Liver (tissue), 9 donors: Measurements from ENCODE around the gene RBM33. TPM values are rescaled to one million over a fixed set of nuclear protein-coding genes. Genes with fewer than 3 reads are reported as not detected.

ENCODE experiments used
- DNase-seq: peaks from one replicate; pipeline ENCODE4 v3.0.0-alpha.2; 2017; ENCODE audit warnings: low spot score
- H3K27ac ChIP-seq, 2 donors: one replicate each; pipeline ENCODE4 v1.7.0; 2013; ENCODE audit warnings: inconsistent platforms in 2 of 2, low read length in 2 of 2, control low read depth in 1 of 2, low read depth in 1 of 2, mild to moderate bottlenecking in 1 of 2
- H3K27me3 ChIP-seq, 4 donors: one replicate each; pipeline versions ENCODE4 v1.6.1 to v1.7.0; 2013; ENCODE audit warnings: low read length in 3 of 4, inconsistent platforms in 1 of 4, mild to moderate bottlenecking in 1 of 4, moderate library complexity in 1 of 4; ENCODE audit not compliant: control insufficient read depth in 4 of 4, insufficient read depth in 4 of 4
- H3K36me3 ChIP-seq, 4 donors: one replicate each; pipeline versions ENCODE4 v1.6.1 to v1.7.0; 2013; ENCODE audit warnings: low read length in 3 of 4, mild to moderate bottlenecking in 3 of 4, low read depth in 1 of 4, moderate library complexity in 1 of 4; ENCODE audit not compliant: control insufficient read depth in 4 of 4, insufficient read depth in 3 of 4
- H3K4me1 ChIP-seq, 4 donors: one replicate each; pipeline versions ENCODE4 v1.6.1 to v1.7.0; 2013; ENCODE audit warnings: low read length in 3 of 4, mild to moderate bottlenecking in 3 of 4, moderate library complexity in 1 of 4; ENCODE audit not compliant: control insufficient read depth in 4 of 4, insufficient read depth in 4 of 4
- H3K4me3 ChIP-seq, 3 donors: one replicate each; pipeline versions ENCODE4 v1.6.1 to v1.7.0; 2013; ENCODE audit warnings: low read length in 3 of 3, control low read depth in 1 of 3, low read depth in 1 of 3, mild to moderate bottlenecking in 1 of 3
- H3K9ac ChIP-seq, 2 donors: one replicate each; pipeline ENCODE4 v1.7.0; 2013; ENCODE audit warnings: low read length in 2 of 2, mild to moderate bottlenecking in 2 of 2, moderate library complexity in 2 of 2, control low read depth in 1 of 2, low read depth in 1 of 2
- H3K9me3 ChIP-seq, 4 donors: one replicate each; pipeline versions ENCODE4 v1.6.1 to v1.7.0; 2013; ENCODE audit warnings: low read length in 3 of 4; ENCODE audit not compliant: control insufficient read depth in 4 of 4
- EGR1 ChIP-seq, 2 donors: IDR thresholded peaks; 2 replicates each; pipeline ENCODE4 v1.6.1; 2016 to 2018; ENCODE audit warnings: antibody characterized with exemption in 2 of 2, low read depth in 2 of 2
- FOXA1 ChIP-seq: IDR thresholded peaks from 2 replicates; pipeline ENCODE4 v1.6.1; 2016; ENCODE audit warnings: antibody characterized with exemption
- FOXA2 ChIP-seq: IDR thresholded peaks from 2 replicates; pipeline ENCODE4 v1.6.1; 2016; ENCODE audit warnings: antibody characterized with exemption
- GABPA ChIP-seq, 2 donors: IDR thresholded peaks in 1 of 2; conservative IDR thresholded peaks in 1 of 2; 2 replicates each; pipeline ENCODE4 v1.6.1; 2016; ENCODE audit warnings: antibody characterized with exemption in 2 of 2, mild to moderate bottlenecking in 1 of 2, moderate library complexity in 1 of 2
- HNF4A ChIP-seq, 2 donors: conservative IDR thresholded peaks; 2 replicates each; pipeline ENCODE4 v1.6.1; 2016; ENCODE audit warnings: antibody characterized with exemption in 2 of 2, mild to moderate bottlenecking in 2 of 2
- HNF4G ChIP-seq: IDR thresholded peaks from 2 replicates; pipeline ENCODE4 v1.6.1; 2016; ENCODE audit warnings: antibody characterized with exemption
- NR2F2 ChIP-seq: IDR thresholded peaks from 2 replicates; pipeline ENCODE4 v1.6.1; 2016; ENCODE audit warnings: antibody characterized with exemption
- RAD21 ChIP-seq, 2 donors: IDR thresholded peaks; 2 replicates each; pipeline ENCODE4 v1.6.1; 2016; ENCODE audit warnings: antibody characterized with exemption in 2 of 2, mild to moderate bottlenecking in 2 of 2
- RXRA ChIP-seq, 2 donors: IDR thresholded peaks; 2 replicates each; pipeline ENCODE4 v1.6.1; 2017 to 2018; ENCODE audit warnings: antibody characterized with exemption in 2 of 2, mild to moderate bottlenecking in 1 of 2
- SP1 ChIP-seq: IDR thresholded peaks from 2 replicates; pipeline ENCODE4 v1.6.1; 2018; ENCODE audit warnings: antibody characterized with exemption, mild to moderate bottlenecking
- TAF1 ChIP-seq: conservative IDR thresholded peaks from 2 replicates; pipeline ENCODE4 v1.6.1; 2016; ENCODE audit warnings: antibody characterized with exemption, mild to moderate bottlenecking
- WGBS: extraction: QIAGEN DNeasy Blood & Tissue Kit; methylation state at CpG from one replicate; pipeline ENCODE4 v1.1.7; 2013; 5-methylcytosine and 5-hydroxymethylcytosine counted together
- polyA plus RNA-seq, 2 donors: library from polyadenylated mRNA; stranded (reverse) in 1 of 2; unstranded in 1 of 2; fragments of 200-250 nt in 1 of 2; fragments of >200 nt in 1 of 2; fragmentation: Nextera tagmentation in 1 of 2; extraction: Ambion mirVana in 1 of 2; gene quantifications; one replicate each; pipeline versions ENCODE4 v1.2.1 to v1.2.3, GENCODE V29; 2013 to 2015
- total RNA-seq, 2 donors: library from RNA; depleted of rRNA; stranded (reverse); fragments of >200 nt; gene quantifications; one replicate each; pipeline ENCODE4 v1.2.3, GENCODE V29; 2014
- TF ChIP-seq, protein P1 (sequence below): IDR thresholded peaks from 2 replicates; pipeline ENCODE4 v1.6.1; 2016; ENCODE audit warnings: antibody characterized with exemption, mild to moderate bottlenecking
- TF ChIP-seq, protein P2 (sequence below): fragments of 150-350 bp; IDR thresholded peaks from 2 replicates; pipeline ENCODE4 v1.5.1; 2017; ENCODE audit warnings: improper control_type of control experiment, low read depth, low read length; ENCODE audit not compliant: missing input control
- TF ChIP-seq, protein P3 (sequence below): IDR thresholded peaks from 2 replicates; pipeline ENCODE4 v1.6.1; 2016; ENCODE audit warnings: antibody characterized with exemption
- TF ChIP-seq, protein P4 (sequence below): IDR thresholded peaks from 2 replicates; pipeline ENCODE4 v1.6.1; 2016; ENCODE audit warnings: antibody characterized with exemption
- donor health status: healthy.
- donor health status: healthy.
- donor health status: healthy.
- donor health status: healthy.
- donor health status: healthy.

RBM33 gene
- total and polyA plus RNA-seq, 4 donors, result 7.8 to 48.9 (median 28.2) TPM

DNA sequence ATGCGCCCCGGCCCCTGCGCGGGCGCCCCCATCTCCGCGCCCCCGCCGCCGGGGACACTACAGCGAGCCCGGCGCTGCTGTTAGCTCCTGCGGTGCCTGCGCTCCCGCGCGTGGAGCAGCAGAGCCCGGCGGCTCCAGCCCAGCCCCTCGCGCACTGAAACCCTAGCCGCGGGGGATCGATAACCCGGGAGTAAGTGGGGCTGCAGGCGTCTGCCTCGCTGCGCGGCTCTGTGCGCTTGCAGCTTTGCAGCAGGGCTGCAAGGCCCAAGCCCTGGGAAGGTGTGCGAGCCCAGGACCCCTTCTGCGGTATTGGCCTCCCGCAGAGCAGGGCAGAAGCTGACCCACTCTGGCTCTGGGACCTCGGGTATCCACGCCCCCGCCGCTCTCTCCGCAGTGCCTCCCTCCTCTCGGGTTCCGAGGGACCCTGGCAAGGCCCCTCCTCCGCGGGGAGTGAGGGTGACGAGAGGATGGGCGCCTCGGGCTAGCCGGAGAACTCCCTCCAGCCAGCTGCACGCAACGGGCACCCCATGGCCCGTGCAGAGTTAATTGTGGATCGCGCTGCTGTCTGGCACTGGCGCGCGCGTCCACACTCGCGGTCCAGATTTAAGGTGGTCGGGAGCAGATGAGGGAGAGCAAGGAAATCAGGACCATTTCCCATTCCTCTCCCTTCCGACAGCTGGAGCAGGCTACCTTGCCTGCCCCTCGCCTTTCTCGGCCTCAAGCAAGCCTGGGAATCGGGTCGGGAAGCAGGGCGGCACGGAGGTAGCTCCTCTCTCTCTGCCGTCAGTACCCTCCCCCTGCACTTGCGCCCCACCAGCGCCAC, 165.7 kb downstream of the RBM33 start:
- H3K4me1 ChIP-seq, result peaks cover 11 to 79% (median 42%) of the 10 kb centered on the region in 4 donors
- peak overlapping the region; percentile 49 to 81 (median 80) for H3K4me3 ChIP-seq
- TF ChIP-seq, protein P1, sequence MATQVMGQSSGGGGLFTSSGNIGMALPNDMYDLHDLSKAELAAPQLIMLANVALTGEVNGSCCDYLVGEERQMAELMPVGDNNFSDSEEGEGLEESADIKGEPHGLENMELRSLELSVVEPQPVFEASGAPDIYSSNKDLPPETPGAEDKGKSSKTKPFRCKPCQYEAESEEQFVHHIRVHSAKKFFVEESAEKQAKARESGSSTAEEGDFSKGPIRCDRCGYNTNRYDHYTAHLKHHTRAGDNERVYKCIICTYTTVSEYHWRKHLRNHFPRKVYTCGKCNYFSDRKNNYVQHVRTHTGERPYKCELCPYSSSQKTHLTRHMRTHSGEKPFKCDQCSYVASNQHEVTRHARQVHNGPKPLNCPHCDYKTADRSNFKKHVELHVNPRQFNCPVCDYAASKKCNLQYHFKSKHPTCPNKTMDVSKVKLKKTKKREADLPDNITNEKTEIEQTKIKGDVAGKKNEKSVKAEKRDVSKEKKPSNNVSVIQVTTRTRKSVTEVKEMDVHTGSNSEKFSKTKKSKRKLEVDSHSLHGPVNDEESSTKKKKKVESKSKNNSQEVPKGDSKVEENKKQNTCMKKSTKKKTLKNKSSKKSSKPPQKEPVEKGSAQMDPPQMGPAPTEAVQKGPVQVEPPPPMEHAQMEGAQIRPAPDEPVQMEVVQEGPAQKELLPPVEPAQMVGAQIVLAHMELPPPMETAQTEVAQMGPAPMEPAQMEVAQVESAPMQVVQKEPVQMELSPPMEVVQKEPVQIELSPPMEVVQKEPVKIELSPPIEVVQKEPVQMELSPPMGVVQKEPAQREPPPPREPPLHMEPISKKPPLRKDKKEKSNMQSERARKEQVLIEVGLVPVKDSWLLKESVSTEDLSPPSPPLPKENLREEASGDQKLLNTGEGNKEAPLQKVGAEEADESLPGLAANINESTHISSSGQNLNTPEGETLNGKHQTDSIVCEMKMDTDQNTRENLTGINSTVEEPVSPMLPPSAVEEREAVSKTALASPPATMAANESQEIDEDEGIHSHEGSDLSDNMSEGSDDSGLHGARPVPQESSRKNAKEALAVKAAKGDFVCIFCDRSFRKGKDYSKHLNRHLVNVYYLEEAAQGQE, result no peak
- TF ChIP-seq NR2F2 (no peak), RXRA (IDR thresholded peaks at IDR 0.05) (no peak), RAD21 (IDR thresholded peaks at IDR 0.05) (no peak), HNF4A (conservative IDR thresholded peaks at IDR 0.05) (no peak), EGR1 (IDR thresholded peaks at IDR 0.05; ENCODE audit: low read depth in 2 of 2) (no peak), FOXA2 (no peak), FOXA1 (no peak), TAF1 (no peak), HNF4G (no peak), SP1 (no peak), GABPA (IDR thresholded peaks at IDR 0.05 in 1 of 2, conservative IDR thresholded peaks at IDR 0.05 in 1 of 2) (no peak)
- TF ChIP-seq, protein P2, sequence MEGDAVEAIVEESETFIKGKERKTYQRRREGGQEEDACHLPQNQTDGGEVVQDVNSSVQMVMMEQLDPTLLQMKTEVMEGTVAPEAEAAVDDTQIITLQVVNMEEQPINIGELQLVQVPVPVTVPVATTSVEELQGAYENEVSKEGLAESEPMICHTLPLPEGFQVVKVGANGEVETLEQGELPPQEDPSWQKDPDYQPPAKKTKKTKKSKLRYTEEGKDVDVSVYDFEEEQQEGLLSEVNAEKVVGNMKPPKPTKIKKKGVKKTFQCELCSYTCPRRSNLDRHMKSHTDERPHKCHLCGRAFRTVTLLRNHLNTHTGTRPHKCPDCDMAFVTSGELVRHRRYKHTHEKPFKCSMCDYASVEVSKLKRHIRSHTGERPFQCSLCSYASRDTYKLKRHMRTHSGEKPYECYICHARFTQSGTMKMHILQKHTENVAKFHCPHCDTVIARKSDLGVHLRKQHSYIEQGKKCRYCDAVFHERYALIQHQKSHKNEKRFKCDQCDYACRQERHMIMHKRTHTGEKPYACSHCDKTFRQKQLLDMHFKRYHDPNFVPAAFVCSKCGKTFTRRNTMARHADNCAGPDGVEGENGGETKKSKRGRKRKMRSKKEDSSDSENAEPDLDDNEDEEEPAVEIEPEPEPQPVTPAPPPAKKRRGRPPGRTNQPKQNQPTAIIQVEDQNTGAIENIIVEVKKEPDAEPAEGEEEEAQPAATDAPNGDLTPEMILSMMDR, result no peak
- TF ChIP-seq, protein P3, sequence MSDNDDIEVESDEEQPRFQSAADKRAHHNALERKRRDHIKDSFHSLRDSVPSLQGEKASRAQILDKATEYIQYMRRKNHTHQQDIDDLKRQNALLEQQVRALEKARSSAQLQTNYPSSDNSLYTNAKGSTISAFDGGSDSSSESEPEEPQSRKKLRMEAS, result no peak
- TF ChIP-seq, protein P4, sequence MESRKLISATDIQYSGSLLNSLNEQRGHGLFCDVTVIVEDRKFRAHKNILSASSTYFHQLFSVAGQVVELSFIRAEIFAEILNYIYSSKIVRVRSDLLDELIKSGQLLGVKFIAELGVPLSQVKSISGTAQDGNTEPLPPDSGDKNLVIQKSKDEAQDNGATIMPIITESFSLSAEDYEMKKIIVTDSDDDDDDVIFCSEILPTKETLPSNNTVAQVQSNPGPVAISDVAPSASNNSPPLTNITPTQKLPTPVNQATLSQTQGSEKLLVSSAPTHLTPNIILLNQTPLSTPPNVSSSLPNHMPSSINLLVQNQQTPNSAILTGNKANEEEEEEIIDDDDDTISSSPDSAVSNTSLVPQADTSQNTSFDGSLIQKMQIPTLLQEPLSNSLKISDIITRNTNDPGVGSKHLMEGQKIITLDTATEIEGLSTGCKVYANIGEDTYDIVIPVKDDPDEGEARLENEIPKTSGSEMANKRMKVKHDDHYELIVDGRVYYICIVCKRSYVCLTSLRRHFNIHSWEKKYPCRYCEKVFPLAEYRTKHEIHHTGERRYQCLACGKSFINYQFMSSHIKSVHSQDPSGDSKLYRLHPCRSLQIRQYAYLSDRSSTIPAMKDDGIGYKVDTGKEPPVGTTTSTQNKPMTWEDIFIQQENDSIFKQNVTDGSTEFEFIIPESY, result no peak
- H3K9me3 ChIP-seq, result no peaks in the 10 kb centered on the region
- no peak for DNase-seq
- H3K9ac ChIP-seq, result peak overlapping the region in 1 of 2 donors; percentile 74
- peak overlapping the region; percentile 93 to 99 for H3K27ac ChIP-seq
- WGBS, result 1% methylated on average over 69 of the region's 69 CpGs
- peaks cover 0 to 3% (median 0%) of the 10 kb centered on the region in 4 donors for H3K27me3 ChIP-seq
- peaks cover 0 to 3% (median under 1%) of the 10 kb centered on the region in 4 donors for H3K36me3 ChIP-seq
